ENCODE results near the gene ABHD16B.
A peak's percentile ranks its signal among the peaks of the same experiment; 100 is the strongest.
"Not testable (repeated sequence)": the region's sequence is repeated elsewhere in the genome, so short reads cannot be mapped to it uniquely, and the experiment has no call there.

The ABHD16B gene

GRCh38 chr20:63878899-63879663, 17.8 kb downstream of the ABHD16B start:
- DNase-seq (ENCODE audit: low read depth): no peak

- DNase-seq (ENCODE audit: low read depth): not testable (repeated sequence)
These were observed 19.6 kb downstream of the ABHD16B start for GRCh38 chr20:63880901-63881300.

GRCh38 chr20:63881451-63882226, 20.3 kb downstream of the ABHD16B start:
- DNase-seq (ENCODE audit: low read depth): no peak

- no peak for DNase-seq (ENCODE audit: low read depth)
These were observed 21.2 kb downstream of the ABHD16B start for GRCh38 chr20:63882257-63883200.

- DNase-seq (ENCODE audit: low read depth): no peak
These were observed 21.9 kb downstream of the ABHD16B start for GRCh38 chr20:63883201-63883593.

- DNase-seq (ENCODE audit: low read depth): no peak
These were observed 23.4 kb downstream of the ABHD16B start for GRCh38 chr20:63884506-63885263.

- no peak for DNase-seq (ENCODE audit: low read depth)
These were observed 24.2 kb downstream of the ABHD16B start for GRCh38 chr20:63885264-63886053.

GRCh38 chr20:63886054-63886419, 24.7 kb downstream of the ABHD16B start:
- no peak for DNase-seq (ENCODE audit: low read depth)

GRCh38 chr20:63886921-63887320, 25.6 kb downstream of the ABHD16B start:
- DNase-seq (ENCODE audit: low read depth): no peak

GRCh38 chr20:63889241-63890200, 28.2 kb downstream of the ABHD16B start:
- peak; percentile 35 for DNase-seq (ENCODE audit: low read depth)

- DNase-seq (ENCODE audit: low read depth): no peak
These were observed 28.9 kb downstream of the ABHD16B start for GRCh38 chr20:63890201-63890576.

GRCh38 chr20:63890616-63891015, 29.3 kb downstream of the ABHD16B start:
- no peak for DNase-seq (ENCODE audit: low read depth)

- no peak for DNase-seq (ENCODE audit: low read depth)
These were observed 30.0 kb downstream of the ABHD16B start for GRCh38 chr20:63891061-63892002.

GRCh38 chr20:63892402-63892801, 31.1 kb downstream of the ABHD16B start:
- DNase-seq (ENCODE audit: low read depth): no peak

GRCh38 chr20:63893999-63894357, 32.7 kb downstream of the ABHD16B start:
- no peak for DNase-seq (ENCODE audit: low read depth)

GRCh38 chr20:63894358-63895201, 33.3 kb downstream of the ABHD16B start, which contains the start of gene DNAJC5:
TSS of gene DNAJC5 (plus strand) at chr20:63895126. CDS start at chr20:63928346, 33,220 bp downstream.
- DNase-seq (ENCODE audit: low read depth): peak; percentile 95

GRCh38 chr20:63895202-63895951, 34.1 kb downstream of the ABHD16B start:
- DNase-seq (ENCODE audit: low read depth): no peak
